IMR-90 (cell line): ENCODE results near the gene PYGM. TPM values are rescaled to one million over a fixed set of nuclear protein-coding genes. Genes with fewer than 3 reads are reported as not detected.
A peak's percentile ranks its signal among the peaks of the same experiment; 100 is the strongest.

Source experiments
- ATAC-seq: fragments of 200-7000 bp; cut with Tn5 transposase; 2 replicates; pipeline ENCODE4 v1.9.1; 2020; ENCODE audit warnings: low read depth, mild to moderate bottlenecking, moderate library complexity
- BruUV-seq: library from RNA; stranded (reverse); fragments of 400-500 nt; replicated peaks from 2 replicates; lab custom pipeline; 2021; lab: Mats Ljungman, UMichigan
- CTCF ChIA-PET: fragments of 300-600 bp; formaldehyde crosslinking; extraction: SDS; loops from one replicate; lab custom pipeline; 2021; ENCODE audit warnings: antibody characterized with exemption; lab: Yijun Ruan, JAX
- POLR2A ChIA-PET: fragments of 300-600 bp; sonication (Branson Sonifier 250); formaldehyde crosslinking; loops from one replicate; lab custom pipeline; 2022; ENCODE audit warnings: antibody characterized with exemption; ENCODE audit not compliant: unreplicated experiment; lab: Charles Lee
- DNase-seq: peaks from one replicate; pipeline ENCODE4 v3.0.0; 2013
- H2AFZ ChIP-seq: replicated peaks from 2 replicates; pipeline ENCODE3; 2013; ENCODE audit warnings: low read length, mild to moderate bottlenecking; ENCODE audit not compliant: poor library complexity
- H2AK5ac ChIP-seq: 2 replicates; pipeline ENCODE4 v1.6.1; 2013; ENCODE audit warnings: low read depth, low read length, inconsistent platforms
- H2AK9ac ChIP-seq: replicated peaks from 2 replicates; pipeline ENCODE3; 2013; ENCODE audit warnings: mild to moderate bottlenecking, low read depth, low read length, moderate library complexity; ENCODE audit not compliant: poor library complexity
- H2BK120ac ChIP-seq: 2 replicates; pipeline ENCODE4 v1.6.1; 2013; ENCODE audit warnings: low read depth, low read length, inconsistent platforms
- H2BK15ac ChIP-seq: 3 replicates; pipeline ENCODE4 v1.6.1; 2013; ENCODE audit warnings: low read depth, low read length, inconsistent platforms
- H2BK20ac ChIP-seq: 2 replicates; pipeline ENCODE4 v1.6.1; 2013; ENCODE audit warnings: low read depth, mild to moderate bottlenecking, inconsistent platforms, low read length, moderate library complexity
- H2BK5ac ChIP-seq: 2 replicates; pipeline ENCODE4 v1.6.1; 2013; ENCODE audit warnings: mild to moderate bottlenecking, low read depth, low read length, inconsistent platforms; ENCODE audit not compliant: poor library complexity, severe bottlenecking
- H3K14ac ChIP-seq: replicated peaks from 2 replicates; pipeline ENCODE4 v1.6.1; 2013; ENCODE audit warnings: low read depth, low read length, inconsistent platforms
- H3K18ac ChIP-seq: 2 replicates; pipeline ENCODE4 v1.6.1; 2013; ENCODE audit warnings: low read depth, low read length, control low read depth
- H3K23ac ChIP-seq: 2 replicates; pipeline ENCODE4 v1.6.1; 2013; ENCODE audit warnings: low read depth, low read length, inconsistent platforms
- H3K27ac ChIP-seq: 2 replicates; pipeline ENCODE4 v1.5.1; 2013; ENCODE audit warnings: mild to moderate bottlenecking, control low read depth, low read length; ENCODE audit not compliant: insufficient read depth
- H3K27me3 ChIP-seq: 2 replicates; pipeline ENCODE4 v1.6.1; 2013; ENCODE audit warnings: low read length; ENCODE audit not compliant: control insufficient read depth, insufficient read depth
- H3K36me3 ChIP-seq: 2 replicates; pipeline ENCODE4 v1.6.1; 2013; ENCODE audit warnings: low read length, mixed read lengths; ENCODE audit not compliant: control insufficient read depth, insufficient read depth
- H3K4ac ChIP-seq: 2 replicates; pipeline ENCODE4 v1.6.1; 2013; ENCODE audit warnings: low read depth, low read length, inconsistent platforms
- H3K4me1 ChIP-seq: 2 replicates; pipeline ENCODE4 v1.6.1; 2013; ENCODE audit warnings: low read length, mixed read lengths; ENCODE audit not compliant: control insufficient read depth, insufficient read depth
- H3K4me2 ChIP-seq: 2 replicates; pipeline ENCODE4 v1.6.1; 2013; ENCODE audit warnings: low read depth, mild to moderate bottlenecking, control low read depth, low read length, moderate library complexity
- H3K4me3 ChIP-seq: 2 replicates; pipeline ENCODE4 v1.5.1; 2013; ENCODE audit warnings: low read depth, mild to moderate bottlenecking, control low read depth, low read length, moderate library complexity; ENCODE audit not compliant: insufficient read depth
- H3K56ac ChIP-seq: 2 replicates; pipeline ENCODE4 v1.6.1; 2013; ENCODE audit warnings: low read length, inconsistent platforms; ENCODE audit not compliant: insufficient read depth; ENCODE audit errors: extremely low read depth
- H3K79me1 ChIP-seq, 2 experiments: 2 replicates each; pipeline ENCODE4 v1.6.1; 2013; ENCODE audit warnings: low read length in 2 of 2, inconsistent platforms in 1 of 2, low read depth in 1 of 2
- H3K9ac ChIP-seq: 2 replicates; pipeline ENCODE4 v1.6.1; 2013; ENCODE audit warnings: low read depth, low read length, control low read depth
- H3K9me1 ChIP-seq: 2 replicates; pipeline ENCODE4 v1.6.1; 2013; ENCODE audit warnings: low read length, inconsistent platforms; ENCODE audit not compliant: insufficient read depth
- H3K9me3 ChIP-seq: 2 replicates; pipeline ENCODE4 v1.6.1; 2013; ENCODE audit warnings: low read length; ENCODE audit not compliant: control insufficient read depth, insufficient read depth
- H4K20me1 ChIP-seq: 2 replicates; pipeline ENCODE4 v1.6.1; 2013; ENCODE audit warnings: low read length, inconsistent platforms; ENCODE audit not compliant: insufficient read depth
- H4K5ac ChIP-seq: 2 replicates; pipeline ENCODE4 v1.6.1; 2013; ENCODE audit warnings: mild to moderate bottlenecking, low read depth, low read length, control low read depth
- H4K8ac ChIP-seq, 2 experiments: 2 replicates each; pipeline ENCODE4 v1.6.1; 2013; ENCODE audit warnings: low read depth in 2 of 2, low read length in 2 of 2, control low read depth in 1 of 2, inconsistent platforms in 1 of 2
- H4K91ac ChIP-seq: 2 replicates; pipeline ENCODE4 v1.6.1; 2013; ENCODE audit warnings: low read depth, low read length, inconsistent platforms; ENCODE audit not compliant: insufficient read depth
- BHLHE40 ChIP-seq: fragments of 150-350 bp; IDR thresholded peaks from 2 replicates; pipeline ENCODE4 v1.6.1; 2016; ENCODE audit warnings: mild to moderate bottlenecking, low read depth, low read length
- ELK1 ChIP-seq: fragments of 150-350 bp; IDR thresholded peaks from 2 replicates; pipeline ENCODE4 v1.6.1; 2016; ENCODE audit warnings: low read depth, mild to moderate bottlenecking, low read length, moderate library complexity, borderline replicate concordance
- FOS ChIP-seq: fragments of 150-350 bp; IDR thresholded peaks from 2 replicates; pipeline ENCODE4 v1.6.1; 2016; ENCODE audit warnings: low read depth, low read length
- WGBS, 2 experiments: methylation state at CpG; one replicate each; pipeline versions ENCODE4 v1.1.5 to v1.1.7; 2013; ENCODE audit warnings: missing lambda C conversion rate in 2 of 2; ENCODE audit not compliant: insufficient read length in 1 of 2; ENCODE audit errors: extremely low coverage in 2 of 2; 5-methylcytosine and 5-hydroxymethylcytosine counted together
- dilution Hi-C: fragments of 300-500 bp; cut with HindIII; formaldehyde crosslinking; loops from one replicate; pipeline ENCODE4 v1.14.3; 2018; ENCODE audit warnings: low sequenced_read_pairs; ENCODE audit not compliant: unreplicated experiment
- in situ Hi-C: fragments of 300-500 bp; cut with MboI; formaldehyde crosslinking; loops from 3 replicates; pipeline ENCODE4 v1.14.3; 2019; ENCODE audit warnings: low sequenced_read_pairs, inconsistent platforms, mixed read lengths
- intact Hi-C: fragments of 100-400 bp; cut with micrococcal nuclease; formaldehyde crosslinking; loops from 2 replicates; pipeline ENCODE4 v1.10.0; 2022
- polyA plus RNA-seq, 3 experiments: library from polyadenylated mRNA; depleted of rRNA; stranded (reverse); fragments of >200 nt; gene quantifications; 2 replicates each; pipeline ENCODE4 v1.2.3, GENCODE V29; 2012; ENCODE audit warnings: low replicate concordance in 1 of 3
- total RNA-seq: library from RNA; depleted of rRNA; stranded (reverse); fragments of >200 nt; gene quantifications from 2 replicates; pipeline ENCODE4 v1.2.3, GENCODE V29; 2012

Gene PYGM
- total and polyA plus RNA-seq, 2 of the 4 experiments (the other 2 are of a cell fraction), result 0.18 to 0.21 TPM

- H3K27me3 ChIP-seq, result no peaks in the 10 kb centered on the region
- TF ChIP-seq ELK1, result no peak
- TF ChIP-seq BHLHE40, result no peak
- no peak for TF ChIP-seq FOS
- 78% methylated on average over 4 of the region's 6 CpGs; no CpG with 5 or more reads in 1 of the 2 experiments for WGBS, 2 experiments
- no TSS peak for BruUV-seq
- no peak overlapping the region for H2AK9ac ChIP-seq
- peak overlapping the region; percentile 48; the same call in 1 of the 2 replicates for H3K23ac ChIP-seq
- CTCF ChIA-PET, result interaction anchor here (1.4 kb wide), 1 partner anchor 13 kb away, joined by 3 read pairs; no protein-coding TSS in a partner anchor
- in situ Hi-C loops (no loop called here), intact Hi-C loops (no loop called here), dilution Hi-C loops (no loop called here)
- H3K36me3 ChIP-seq, result peaks cover 37% of the 10 kb centered on the region
- no peak overlapping the region for H3K4me3 ChIP-seq
- H2BK15ac ChIP-seq, result no peak overlapping the region
- no peaks in the 10 kb centered on the region; the same call in 1 of the 2 replicates for H3K9me1 ChIP-seq
- no peak overlapping the region for H4K91ac ChIP-seq
- H3K18ac ChIP-seq, result no peak overlapping the region
- no peak overlapping the region for H3K14ac ChIP-seq
- no peak overlapping the region for H3K4ac ChIP-seq
- peak overlapping the region; percentile 98; the same call in 1 of the 2 replicates for H3K4me2 ChIP-seq
- no peak overlapping the region for H2BK5ac ChIP-seq
- no peak overlapping the region for H2AFZ ChIP-seq
- no peak for DNase-seq
- H3K4me1 ChIP-seq, result peaks cover 2% of the 10 kb centered on the region
- no peak overlapping the region for H2BK20ac ChIP-seq
- no peak for ATAC-seq
- no peak overlapping the region for H4K5ac ChIP-seq
- H2AK5ac ChIP-seq, result no peak overlapping the region
- no peak overlapping the region for H3K56ac ChIP-seq
- H4K8ac ChIP-seq, result no peak overlapping the region
- H3K9me3 ChIP-seq, result no peaks in the 10 kb centered on the region
- peak overlapping the region; percentile 78; the same call in 1 of the 2 replicates for H3K9ac ChIP-seq
- no peak overlapping the region for H2BK120ac ChIP-seq
- H3K27ac ChIP-seq, result no peak overlapping the region
- H4K20me1 ChIP-seq, result peaks cover 56% of the 10 kb centered on the region
- H3K79me1 ChIP-seq, result peaks cover 21 to 59% of the 10 kb centered on the region in 2 experiments
- POLR2A ChIA-PET, result no interaction called here
Observed at GRCh38 chr11:64776425-64776824, 16.7 kb upstream of the PYGM start.
